Epithelial cell of prostate (primary cell): ENCODE results near the gene KLHL3.
"Not testable (repeated sequence)": the region's sequence is repeated elsewhere in the genome, so short reads cannot be mapped to it uniquely, and the experiment has no call there.

Experiments used
- DNase-seq: peaks from one replicate; pipeline ENCODE4 v3.0.0-alpha.2; 2011; ENCODE audit warnings: low read depth, low spot score
- H3K27ac ChIP-seq: fragments of 450-650 bp; 2 replicates; pipeline ENCODE4 v1.5.1; 2017; ENCODE audit warnings: mild to moderate bottlenecking

Gene KLHL3, protein sequence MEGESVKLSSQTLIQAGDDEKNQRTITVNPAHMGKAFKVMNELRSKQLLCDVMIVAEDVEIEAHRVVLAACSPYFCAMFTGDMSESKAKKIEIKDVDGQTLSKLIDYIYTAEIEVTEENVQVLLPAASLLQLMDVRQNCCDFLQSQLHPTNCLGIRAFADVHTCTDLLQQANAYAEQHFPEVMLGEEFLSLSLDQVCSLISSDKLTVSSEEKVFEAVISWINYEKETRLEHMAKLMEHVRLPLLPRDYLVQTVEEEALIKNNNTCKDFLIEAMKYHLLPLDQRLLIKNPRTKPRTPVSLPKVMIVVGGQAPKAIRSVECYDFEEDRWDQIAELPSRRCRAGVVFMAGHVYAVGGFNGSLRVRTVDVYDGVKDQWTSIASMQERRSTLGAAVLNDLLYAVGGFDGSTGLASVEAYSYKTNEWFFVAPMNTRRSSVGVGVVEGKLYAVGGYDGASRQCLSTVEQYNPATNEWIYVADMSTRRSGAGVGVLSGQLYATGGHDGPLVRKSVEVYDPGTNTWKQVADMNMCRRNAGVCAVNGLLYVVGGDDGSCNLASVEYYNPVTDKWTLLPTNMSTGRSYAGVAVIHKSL

DNA sequence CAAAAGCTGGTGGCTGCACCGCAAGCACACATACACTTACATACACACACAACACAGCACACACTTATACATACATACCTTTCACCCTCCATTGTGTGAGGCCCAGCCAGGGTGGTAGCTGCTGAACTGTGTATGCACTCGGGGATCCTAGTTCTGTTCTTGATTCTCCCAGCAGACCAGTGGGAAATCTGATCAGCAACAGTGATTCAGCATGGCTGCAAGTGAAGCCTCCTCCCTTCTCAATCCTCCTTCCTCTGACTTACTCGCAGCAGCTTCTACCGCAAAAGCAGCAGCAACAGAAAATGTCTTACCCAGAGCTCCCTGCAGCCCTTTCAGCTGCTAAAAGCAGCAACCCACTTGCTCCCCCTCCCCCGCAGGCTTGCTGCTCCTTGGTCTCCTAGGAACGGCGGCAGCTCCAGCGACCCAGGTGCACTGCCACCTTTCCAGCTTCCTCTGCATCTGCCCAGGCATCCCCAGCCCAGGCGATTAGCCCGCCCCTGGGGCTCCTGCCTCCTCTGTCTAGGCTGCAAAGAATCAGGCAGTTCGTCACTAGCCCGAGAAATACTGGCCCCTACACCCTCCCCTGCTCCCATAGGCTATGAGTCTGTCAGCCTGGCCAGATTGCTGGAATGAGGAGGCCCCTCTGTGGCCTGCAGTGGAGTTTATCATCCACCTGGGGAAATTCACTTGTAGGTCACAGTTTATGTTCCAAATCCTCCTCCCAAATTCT, at the start of gene KLHL3:
KLHL3 (minus strand) TSS at position 535 of the 730 bp plus-strand sequence; CDS start at position 92, 443 bp downstream.
- DNase-seq = no peak

DNA sequence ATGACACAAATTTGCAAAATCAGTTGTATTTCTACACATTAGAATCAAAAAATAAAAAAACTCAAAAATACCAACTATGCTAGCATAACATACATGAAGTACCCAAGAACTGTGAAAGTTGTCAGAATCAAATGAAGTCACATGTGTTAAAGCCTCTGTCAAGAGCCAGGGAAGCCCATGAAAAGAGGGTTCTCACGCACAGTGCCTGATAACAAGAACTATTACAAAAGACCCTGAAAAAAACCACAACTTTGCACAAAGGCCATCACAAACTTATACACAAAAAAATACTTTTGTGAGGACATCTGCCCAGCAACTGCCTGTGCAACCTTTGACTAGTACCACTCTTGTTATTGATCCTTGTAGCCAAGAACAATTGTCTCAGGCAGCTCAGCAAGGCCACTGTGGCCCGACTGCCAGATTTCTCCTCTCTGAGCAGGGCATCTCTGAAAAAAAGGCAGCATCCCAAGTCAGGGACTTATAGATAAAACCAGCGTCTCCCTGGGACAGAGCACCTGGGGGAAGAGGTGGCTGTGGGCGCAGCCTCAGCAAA, 47.2 kb upstream of the KLHL3 start:
- DNase-seq = no peak
- H3K27ac ChIP-seq = no peak overlapping the region

More for the DNA sequence above, at the start of gene KLHL3:
- peak within 1 kb of the TSS; percentile 47 for H3K27ac ChIP-seq

DNA sequence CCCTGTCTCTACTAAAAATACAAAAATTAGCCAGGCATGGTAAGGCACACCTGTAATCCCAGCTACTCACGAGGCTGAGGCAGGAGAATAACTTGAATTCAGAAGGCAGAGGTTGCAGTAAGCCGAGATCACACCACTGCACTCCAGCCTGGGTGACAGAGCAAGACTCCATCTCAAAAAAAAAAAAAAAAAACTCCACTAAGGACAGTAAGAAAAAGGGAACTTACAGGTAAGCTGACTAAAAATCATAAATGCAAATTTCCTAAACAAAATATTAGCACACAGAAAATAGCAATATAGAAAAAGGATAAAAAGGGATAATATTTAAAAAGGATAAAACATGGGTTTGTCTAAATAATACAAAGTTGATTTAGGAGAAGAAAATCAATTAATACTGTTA, 46.2 kb upstream of the KLHL3 start:
- no peak overlapping the region for H3K27ac ChIP-seq
- no peak for DNase-seq

DNA sequence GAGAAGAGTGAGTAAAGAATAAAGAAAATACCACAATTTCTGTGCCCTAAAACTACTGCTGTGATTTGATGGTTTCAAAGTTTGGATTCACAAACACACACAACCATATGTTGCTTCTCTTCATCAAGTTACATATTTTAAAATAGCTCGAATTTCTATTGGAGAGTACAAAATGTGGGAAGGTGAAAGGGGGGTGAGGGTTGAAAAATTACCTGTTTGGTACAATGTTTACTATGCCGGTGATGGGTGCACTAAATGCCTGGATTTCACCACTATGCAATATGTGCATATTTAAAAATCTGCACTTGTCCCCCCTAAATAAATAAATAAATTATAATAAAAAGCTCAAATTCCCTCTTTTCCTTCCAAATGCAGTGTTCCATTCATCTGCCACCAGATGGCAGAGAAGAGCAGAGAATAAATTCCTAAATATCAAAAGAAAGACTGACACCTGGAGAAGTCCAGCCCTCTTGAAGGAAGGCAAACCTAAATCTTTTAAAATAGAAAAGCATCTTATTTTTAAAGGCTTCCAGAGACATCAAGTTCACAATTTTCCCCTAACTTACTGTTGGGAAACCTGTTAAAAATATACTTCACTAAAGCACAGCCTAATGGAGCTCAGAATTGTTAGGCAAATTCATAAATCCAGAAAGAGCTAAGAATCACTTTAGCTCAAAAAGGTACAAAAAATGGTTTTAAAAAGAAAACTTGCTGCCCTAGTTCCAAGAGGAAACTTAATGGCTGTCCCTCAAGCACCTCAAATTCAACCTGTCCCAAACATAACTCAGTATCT, 43.1 kb upstream of the KLHL3 start:
- no peak overlapping the region for H3K27ac ChIP-seq
- DNase-seq = no peak

DNA sequence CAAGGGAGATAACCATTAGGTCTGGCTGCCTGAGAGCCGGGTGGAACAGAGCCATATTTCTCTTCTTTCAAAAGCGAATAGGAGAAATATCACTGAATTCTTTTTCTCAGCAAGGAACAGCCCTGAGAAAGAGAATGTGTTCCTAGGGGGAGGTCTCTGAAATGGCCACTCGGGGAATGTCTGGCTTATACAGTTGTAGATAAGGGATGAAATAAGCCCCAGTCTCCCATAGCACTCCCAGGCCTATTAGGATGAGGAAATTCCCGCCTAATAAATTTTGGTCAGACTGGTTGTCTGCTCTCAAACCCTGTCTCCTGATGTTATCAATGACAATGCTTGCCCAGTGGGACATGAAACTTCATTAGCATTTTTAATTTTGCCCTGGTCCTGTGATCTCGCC, 32.0 kb upstream of the KLHL3 start:
- not testable (repeated sequence) for H3K27ac ChIP-seq, DNase-seq

DNA sequence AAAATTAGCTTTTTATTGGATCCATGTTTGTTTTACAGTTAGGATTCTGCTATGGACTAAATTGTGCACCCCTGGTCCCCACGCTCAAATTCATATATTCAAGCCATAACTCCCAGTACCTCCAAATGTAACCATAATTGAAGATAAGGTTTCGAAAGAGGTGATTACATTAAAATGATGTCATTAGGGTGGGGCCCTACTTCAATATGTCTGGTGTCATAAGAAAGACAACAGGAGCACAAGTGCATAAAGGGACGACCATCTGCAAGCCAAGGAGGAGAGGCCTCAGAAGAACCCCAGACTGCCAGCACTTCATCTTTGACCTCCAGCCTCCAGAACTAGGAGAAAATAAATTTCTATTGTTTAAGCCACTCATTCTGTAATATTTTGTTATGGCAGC, 25.7 kb upstream of the KLHL3 start:
- peak overlapping the region; percentile 29 for H3K27ac ChIP-seq
- no peak for DNase-seq

DNA sequence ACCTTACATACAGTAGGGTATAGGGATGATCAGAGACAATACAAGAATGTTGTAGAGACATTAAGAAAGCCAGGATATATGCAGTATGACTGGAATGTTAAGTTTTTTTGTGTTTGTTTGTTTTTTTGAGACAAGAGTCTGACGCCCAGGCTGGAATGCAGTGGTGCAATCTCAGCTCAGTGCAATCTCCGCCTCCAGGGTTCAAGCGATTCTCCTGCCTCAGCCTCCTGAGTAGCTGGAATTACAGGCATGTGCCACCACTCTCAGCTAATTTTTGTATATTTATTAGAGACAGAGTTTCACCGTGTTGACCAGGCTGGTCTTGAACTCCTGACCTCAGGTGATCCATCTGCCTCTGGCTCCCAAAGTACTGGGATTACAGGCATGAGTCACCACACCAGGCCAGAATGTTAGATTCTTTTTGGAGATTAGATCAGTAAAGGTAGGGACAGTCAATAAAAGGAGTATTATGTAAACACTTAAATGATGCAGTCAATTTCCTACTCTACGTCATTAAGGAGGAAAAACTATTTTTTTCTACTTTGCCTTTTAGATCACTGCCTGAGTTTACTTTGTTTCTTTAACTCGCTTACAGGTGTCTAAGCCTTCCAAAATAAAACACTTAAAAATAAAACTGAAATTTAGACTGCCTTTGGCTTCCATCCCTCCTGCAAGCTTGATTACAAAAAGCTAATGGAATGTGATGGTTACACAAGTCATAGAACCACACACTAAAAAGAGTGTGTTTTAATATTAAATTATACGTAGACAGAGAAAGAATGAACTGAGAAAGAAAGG, 25.0 kb upstream of the KLHL3 start:
- peak; percentile 24 for DNase-seq
- H3K27ac ChIP-seq = peak overlapping the region; percentile 29

DNA sequence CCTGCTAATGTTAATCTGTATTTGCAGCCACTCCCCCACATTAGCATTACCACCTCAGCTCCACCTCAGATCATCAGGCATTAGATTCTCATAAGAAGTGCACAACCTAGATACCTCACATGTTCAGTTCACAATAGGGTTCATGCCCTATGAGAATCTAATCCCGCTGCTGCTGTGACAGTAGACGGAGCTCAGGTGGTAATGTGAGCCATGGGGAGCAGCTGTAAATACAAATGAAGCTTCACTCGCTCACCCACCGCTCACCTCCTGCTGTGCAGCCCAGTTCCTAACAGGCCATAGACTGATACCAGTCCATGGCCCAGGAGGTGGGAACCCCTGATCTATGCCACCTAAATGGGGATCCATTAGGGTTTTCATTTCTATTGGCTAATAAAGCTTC, 24.4 kb upstream of the KLHL3 start:
- DNase-seq = no peak
- peak overlapping the region; percentile 29 for H3K27ac ChIP-seq

DNA sequence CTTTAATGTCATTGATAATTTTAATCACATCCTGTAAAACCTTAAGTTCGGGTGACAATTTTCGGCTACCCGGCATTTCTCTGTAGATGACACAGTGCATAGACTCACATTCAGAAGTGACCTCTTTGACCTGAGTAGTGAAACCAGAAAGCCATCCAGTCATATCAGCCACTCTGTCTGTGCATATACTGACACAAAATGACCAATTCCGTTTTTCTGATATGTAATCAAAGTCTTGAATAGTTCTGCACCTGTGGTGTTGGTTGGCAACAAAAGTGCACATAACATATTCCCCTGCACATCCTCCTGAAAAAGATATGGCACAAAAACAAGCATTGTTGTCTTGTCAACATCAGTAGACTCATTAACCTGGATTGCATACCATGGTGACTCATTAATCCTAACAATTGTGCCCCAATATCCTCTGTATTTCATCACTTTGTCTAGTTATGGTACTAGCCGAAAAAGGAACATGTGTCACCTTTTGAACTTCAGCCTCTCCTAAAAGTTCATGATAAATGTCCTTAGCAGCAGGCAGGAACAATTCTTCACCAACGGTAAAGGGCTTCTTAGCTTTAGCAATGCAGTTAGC, 22.9 kb upstream of the KLHL3 start:
- DNase-seq = no peak
- H3K27ac ChIP-seq = no peak overlapping the region

DNA sequence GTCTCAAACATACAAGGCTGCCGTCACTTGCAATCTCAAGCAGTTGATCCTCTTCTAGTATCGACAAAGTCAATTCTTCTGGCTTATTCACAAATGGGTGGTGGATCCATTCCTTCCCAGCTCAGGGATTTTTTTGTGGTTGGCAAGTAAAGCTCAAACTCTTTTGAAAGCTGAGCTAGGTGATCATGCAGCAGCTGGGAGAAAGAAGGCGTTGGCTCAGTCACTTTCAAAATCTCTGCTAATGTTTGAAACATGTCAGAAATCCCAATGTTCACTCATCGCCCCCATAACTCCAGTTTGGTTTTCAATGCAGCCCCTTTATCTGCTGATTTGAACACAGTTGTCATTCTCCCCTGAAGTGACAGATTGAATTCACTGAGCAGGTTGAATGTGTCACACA, 22.2 kb upstream of the KLHL3 start:
- DNase-seq = no peak
- no peak overlapping the region for H3K27ac ChIP-seq

DNA sequence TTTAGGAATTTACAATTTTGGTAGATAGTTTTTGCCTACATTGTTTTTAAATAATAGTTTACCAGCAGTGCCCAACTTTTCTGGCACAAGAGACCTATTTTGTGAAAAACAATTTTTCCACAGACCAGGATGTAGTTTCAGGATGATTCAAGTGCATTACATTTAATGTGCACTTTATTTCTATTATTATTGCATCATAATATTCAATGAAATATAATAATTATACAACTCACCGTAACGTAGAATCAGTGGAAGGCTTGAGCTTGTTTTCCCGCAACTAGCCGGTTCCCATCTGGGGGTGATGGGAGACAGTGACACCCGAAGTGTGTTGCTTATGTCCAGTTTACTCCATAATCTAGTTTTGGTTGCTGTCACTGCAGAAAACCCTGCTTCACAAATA, 21.7 kb upstream of the KLHL3 start:
- H3K27ac ChIP-seq = no peak overlapping the region
- no peak for DNase-seq

DNA sequence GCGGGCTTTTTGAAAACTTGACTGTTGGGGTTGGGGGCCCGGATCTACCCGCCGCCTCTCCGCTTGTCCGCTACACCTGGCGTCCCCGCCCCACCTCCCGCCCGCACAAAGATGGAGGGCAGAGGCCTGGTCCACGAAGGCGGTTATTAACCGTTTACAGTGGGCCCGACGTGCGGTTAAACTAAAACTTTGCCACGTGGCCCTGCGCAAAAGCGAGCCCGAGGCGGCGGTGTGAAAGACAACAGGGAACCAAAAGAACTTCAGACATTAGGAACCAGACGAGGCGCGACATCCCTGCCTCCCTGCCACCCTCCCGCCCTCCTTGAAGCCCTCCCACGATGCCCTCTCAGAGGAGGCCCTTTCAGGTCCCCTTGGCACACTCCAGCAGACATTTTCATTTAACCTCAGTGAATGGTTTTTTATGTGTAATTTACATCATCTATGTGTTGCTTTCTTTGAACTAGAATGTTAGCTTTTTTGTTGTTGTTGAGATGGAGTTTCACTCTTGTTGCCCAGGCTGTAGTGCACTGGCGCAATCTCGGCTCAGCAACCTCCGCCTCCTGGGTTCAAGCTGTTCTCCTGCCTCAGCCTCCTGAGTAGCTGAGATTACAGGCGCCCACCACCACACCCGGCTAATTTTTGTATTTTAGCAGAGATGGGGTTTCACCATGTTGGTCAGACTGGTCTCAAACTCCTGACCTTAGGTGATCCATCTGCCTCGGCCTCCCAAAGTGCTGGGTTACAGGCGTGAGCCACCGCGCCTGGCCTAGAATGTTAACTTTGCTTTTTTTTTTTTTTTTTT, 19.3 kb upstream of the KLHL3 start:
- peak overlapping the region; percentile 90 for H3K27ac ChIP-seq
- no peak for DNase-seq

DNA sequence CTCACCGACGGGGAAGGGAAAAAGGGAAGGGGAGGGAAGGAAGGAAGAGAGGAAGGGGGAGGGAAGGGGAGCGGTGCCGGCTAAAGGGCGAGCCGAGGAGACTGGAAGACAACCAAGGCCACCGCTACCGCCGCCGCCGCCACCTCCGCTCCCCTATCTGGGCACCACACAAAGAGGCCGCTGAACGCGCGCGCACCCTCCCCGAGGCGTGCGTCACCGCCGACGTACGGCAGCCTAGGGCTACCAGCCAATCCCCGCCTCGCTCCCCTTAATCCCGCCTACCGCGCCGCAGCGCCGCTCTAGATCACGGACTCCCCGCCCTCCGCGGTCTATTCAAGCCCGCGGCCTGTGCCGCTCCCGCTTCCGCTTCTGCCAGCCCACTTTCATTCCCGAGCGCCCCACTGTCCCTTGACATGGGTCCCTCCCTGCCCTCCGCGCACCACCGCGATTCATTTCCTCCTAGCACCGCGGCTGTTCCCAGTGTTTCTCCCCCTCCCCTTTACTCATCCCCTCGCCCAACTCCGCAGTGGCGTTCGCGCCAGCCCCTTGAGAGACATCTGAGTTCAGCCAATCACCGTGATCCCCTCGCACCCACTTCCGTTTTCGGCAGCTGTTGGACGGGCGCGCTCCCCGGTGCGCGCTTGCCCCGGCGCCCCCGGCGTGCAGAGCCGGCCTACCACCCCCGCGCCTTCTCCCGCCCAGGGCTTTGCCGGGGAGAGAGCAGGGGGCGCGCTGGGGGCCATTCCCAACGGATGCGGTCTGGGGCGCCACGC, 18.5 kb upstream of the KLHL3 start, which contains the start of gene HNRNPA0:
HNRNPA0 (minus strand) TSS at position 176 of the 773 bp plus-strand sequence. CDS start 297 bp downstream, outside the sequence.
- DNase-seq = peak; percentile 80
- H3K27ac ChIP-seq = peak within 1 kb of the TSS; percentile 90

DNA sequence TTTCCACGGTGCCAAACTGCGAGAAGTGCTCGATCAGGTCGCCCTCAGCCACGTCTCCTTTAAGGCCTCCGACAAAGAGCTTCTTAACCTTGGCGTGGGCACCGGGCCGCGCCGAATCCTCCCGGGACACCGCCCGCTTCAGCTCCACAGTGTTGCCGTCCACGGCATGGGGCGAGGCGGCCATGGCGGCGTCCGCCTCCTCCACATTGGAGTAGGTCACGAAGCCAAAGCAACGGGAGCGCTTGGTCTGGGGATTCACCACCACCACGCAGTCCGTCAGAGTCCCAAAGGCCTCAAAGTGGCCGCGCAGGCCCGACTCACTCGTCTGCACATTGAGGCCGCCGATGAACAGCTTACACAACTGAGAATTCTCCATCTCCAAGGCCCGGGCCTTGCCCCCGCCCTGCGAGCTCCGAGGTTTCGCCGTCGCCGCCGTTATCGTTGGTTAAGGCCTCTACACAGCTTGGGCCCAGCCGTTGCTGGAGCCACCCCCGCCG, 17.9 kb upstream of the KLHL3 start:
- H3K27ac ChIP-seq = peak overlapping the region; percentile 90
- DNase-seq = no peak

DNA sequence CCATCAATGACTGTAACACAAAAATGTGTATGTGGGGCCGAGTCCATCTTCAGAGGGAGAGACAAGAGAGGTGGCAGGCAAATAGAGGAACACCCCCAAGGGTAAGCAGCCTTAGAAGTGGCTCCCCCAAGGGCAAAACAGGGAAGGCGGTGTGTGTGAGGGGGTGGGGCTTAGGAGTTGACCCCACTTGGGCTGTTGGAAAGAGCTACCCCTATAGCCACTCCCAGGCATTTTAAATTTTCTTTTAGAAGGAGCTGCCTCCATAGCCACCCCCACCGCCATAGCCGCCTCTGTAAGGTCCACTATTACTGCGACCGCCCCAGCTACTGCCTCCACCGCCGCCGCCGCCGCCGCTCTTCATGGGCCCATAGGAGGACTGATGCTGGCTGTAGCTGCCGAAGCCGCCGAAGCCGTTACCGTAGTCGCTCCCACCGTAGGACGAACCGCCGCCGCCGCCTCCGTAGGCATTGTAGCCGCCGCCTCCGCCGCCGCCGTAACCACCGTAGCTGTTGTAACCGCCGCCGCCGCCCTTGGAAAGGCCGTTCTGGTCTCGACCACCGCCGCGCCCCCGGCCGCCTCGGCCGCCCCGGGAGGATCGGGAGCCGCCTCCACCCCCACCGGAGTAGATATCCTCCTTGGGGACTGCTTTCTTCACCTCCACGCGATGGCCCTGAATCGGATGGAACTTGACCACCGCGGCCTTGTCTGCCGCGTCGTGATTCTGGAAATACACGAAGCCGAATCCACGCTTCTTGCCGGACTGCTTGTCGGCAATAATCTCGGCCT, 17.2 kb upstream of the KLHL3 start:
- H3K27ac ChIP-seq = peak overlapping the region; percentile 90
- DNase-seq = no peak

DNA sequence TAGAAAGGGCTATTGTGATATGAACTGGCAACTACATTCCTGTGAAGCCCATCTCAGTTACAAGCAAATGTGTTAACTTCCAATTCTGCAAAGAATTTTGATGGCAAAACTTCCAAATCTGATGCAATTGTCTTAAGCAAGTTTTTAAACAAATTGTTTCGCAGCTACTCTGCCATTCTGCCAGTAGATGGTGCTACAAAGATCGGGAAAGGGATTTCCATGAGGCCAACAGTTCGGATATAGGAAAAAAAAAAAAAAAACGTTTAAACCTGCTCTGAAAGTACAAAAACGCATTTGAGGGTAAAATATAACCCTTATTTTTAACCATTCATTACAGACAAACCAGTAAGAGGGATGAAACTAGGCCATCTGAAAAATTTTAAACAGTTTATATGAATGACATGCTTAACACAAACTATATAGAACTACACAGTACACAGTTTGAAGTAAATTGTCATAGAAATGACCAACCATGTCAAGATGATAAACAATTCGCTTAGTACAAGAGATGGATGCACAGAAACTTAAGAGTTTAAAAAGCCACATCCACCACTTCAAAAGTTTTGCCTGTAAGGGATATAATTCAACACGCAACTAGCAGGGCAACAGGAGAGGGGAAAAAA, 16.1 kb upstream of the KLHL3 start:
- DNase-seq = no peak
- peak overlapping the region; percentile 90 for H3K27ac ChIP-seq
